ENCODE results near the gene TBX3. TPM values are rescaled to one million over a fixed set of nuclear protein-coding genes. Genes with fewer than 3 reads are reported as not detected.

Gene TBX3
- total and polyA plus RNA-seq, 2 experiments from 2014 or later = 63.7 to 87.5 TPM

DNA sequence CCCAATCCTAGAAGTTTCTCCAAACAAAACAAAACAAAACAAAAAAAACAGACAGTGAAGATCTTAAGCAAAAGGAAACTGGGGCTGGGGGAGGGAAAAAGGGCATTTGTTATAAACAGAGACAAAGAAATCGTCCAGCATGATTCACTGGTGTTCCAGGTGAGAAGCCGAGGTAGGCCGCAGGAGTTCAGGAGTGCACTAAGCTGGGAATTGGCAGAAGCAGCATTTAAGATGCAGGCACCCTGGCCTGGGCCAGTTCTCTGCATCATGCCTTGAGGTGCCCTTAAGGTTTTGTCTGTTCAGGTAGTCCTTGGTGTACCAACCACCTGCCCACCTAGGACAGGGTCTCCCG, 11.2 kb downstream of the TBX3 start:
- Histone ChIP-seq H3K9me3 (ENCODE audit: low read depth) (no peaks in the 10 kb centered on the region), H3K27me3 (peaks cover 20% of the 10 kb centered on the region), H3K4me3 (peak overlapping the region; percentile 2), H3K36me3 (peaks cover 24% of the 10 kb centered on the region), H3K4me1 (ENCODE audit: low read depth) (peaks cover 74% of the 10 kb centered on the region), H3K27ac (peak overlapping the region; percentile 62)
- DNase-seq (ENCODE audit: low read depth in 1 of 2, low spot score in 1 of 2) = no peak
- TF ChIP-seq CTCF (IDR thresholded peaks at IDR 0.05; ENCODE audit: low read depth, low read length) = no peak

DNA sequence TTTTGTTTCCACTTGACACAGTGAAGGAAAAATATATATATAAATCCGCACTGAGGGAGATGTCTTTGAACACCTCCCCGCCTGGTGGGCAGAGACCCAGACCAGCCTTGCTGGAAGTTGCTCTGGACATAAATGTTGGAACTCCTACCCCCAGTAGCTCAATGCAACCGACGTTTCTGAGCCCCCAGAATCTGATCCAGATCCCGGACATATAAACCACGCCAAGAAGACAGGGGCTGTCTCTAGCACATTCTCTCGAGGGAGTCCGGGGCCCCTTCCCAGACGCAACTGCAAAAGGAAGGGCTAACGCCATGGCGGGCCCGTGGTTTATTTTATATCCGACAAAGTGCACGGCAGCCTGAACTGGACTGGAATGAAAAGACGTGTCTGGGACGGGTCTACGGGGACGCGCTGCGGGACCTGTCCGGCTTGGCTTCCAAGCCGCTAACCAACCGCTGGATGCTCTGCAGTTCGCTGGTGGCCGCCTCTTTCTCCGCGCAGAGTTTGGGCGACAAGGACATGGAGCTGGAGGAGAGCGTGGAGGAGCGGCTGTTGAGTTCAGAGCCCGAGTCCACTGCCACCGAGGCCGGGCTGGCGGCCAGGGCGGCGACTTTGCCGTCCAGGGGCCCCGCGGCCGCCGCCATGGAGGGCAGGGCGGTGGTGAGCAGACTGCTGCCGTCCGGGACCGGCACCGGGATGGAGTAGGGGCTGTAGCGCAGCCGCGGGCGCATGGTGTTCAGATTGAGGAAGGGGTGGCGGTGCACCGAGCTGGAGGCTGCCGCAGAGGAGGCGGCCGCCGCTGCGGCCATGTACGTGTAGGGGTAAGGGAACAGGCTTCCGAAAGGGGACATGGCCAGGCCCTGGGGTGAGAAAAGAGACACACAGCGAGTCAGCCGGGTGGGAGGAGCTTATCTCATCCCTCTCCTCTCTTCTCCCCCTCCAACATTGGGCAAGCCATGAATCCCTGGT, 12.2 kb downstream of the TBX3 start:
- peaks cover 30% of the 10 kb centered on the region for H3K27me3 ChIP-seq
- peak overlapping the region; percentile 6 for H3K4me3 ChIP-seq
- TF ChIP-seq CTCF (IDR thresholded peaks at IDR 0.05; ENCODE audit: low read depth, low read length) = no peak
- H3K9me3 ChIP-seq (ENCODE audit: low read depth) = no peaks in the 10 kb centered on the region
- H3K4me1 ChIP-seq (ENCODE audit: low read depth) = peaks cover 71% of the 10 kb centered on the region
- H3K27ac ChIP-seq = peak overlapping the region; percentile 59
- H3K36me3 ChIP-seq = peaks cover 24% of the 10 kb centered on the region
- DNase-seq (ENCODE audit: low read depth in 1 of 2, low spot score in 1 of 2) = no peak

- Histone ChIP-seq H3K27ac (peak overlapping the region; percentile 61), H3K27me3 (peaks cover 37% of the 10 kb centered on the region), H3K36me3 (peaks cover 19% of the 10 kb centered on the region), H3K4me1 (ENCODE audit: low read depth) (peaks cover 64% of the 10 kb centered on the region), H3K9me3 (ENCODE audit: low read depth) (no peaks in the 10 kb centered on the region), H3K4me3 (no peak overlapping the region)
- no peak for TF ChIP-seq CTCF (IDR thresholded peaks at IDR 0.05; ENCODE audit: low read depth, low read length)
- no peak for DNase-seq (ENCODE audit: low read depth in 1 of 2, low spot score in 1 of 2)
Measured at GRCh38 chr12:114671066-114671442, 12.9 kb downstream of the TBX3 start.

DNA sequence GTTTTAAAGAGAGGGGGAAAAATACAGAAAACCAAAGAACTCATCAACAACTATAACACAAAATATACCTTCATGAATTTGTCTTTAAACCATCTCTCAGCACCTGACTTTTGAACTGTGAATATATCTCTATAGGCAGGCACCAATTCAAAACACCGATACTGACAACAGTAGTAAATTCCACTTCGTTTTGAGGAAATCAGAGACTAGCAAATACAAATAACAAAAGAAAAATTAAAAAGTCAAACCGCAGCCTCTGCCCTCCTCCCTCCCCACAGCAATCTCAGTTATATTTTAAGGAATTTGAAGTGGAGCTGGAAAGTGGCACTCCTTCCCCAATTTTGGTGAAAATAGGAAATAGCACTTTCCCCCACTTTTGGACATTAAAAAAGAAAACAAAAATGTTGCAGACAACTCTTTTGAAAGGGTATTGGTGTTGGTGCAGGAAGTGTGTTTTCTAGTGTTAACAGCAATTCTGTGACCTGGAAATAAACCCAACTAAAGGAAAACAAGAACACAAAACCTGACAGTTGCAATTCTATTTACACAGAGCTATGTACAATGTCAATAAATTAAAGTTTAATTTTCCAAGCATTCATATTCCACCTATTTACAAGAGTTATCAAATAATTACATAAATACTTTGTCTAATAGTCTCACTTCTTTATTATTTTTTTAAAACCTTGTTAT, 13.5 kb downstream of the TBX3 start:
- no peak for TF ChIP-seq CTCF (IDR thresholded peaks at IDR 0.05; ENCODE audit: low read depth, low read length)
- no peaks in the 10 kb centered on the region for H3K9me3 ChIP-seq (ENCODE audit: low read depth)

GRCh38 chr12:114669401-114670290, 14.3 kb downstream of the TBX3 start:
- peak overlapping the region; percentile 35 for H3K4me3 ChIP-seq
- peak in 1 of 2 donors; percentile 63 for DNase-seq (ENCODE audit: low read depth in 1 of 2, low spot score in 1 of 2)
- peaks cover 51% of the 10 kb centered on the region for H3K27me3 ChIP-seq

More for the DNA sequence above, 13.5 kb downstream of the TBX3 start:
- H3K36me3 ChIP-seq = peaks cover 18% of the 10 kb centered on the region
- no peak for DNase-seq (ENCODE audit: low read depth in 1 of 2, low spot score in 1 of 2)
- peak overlapping the region; percentile 35 for H3K4me3 ChIP-seq
- H3K27ac ChIP-seq = peak overlapping the region; percentile 61
- H3K27me3 ChIP-seq = peaks cover 43% of the 10 kb centered on the region
- peaks cover 65% of the 10 kb centered on the region for H3K4me1 ChIP-seq (ENCODE audit: low read depth)

More at GRCh38 chr12:114669401-114670290, 14.3 kb downstream of the TBX3 start:
- TF ChIP-seq CTCF (IDR thresholded peaks at IDR 0.05; ENCODE audit: low read depth, low read length) = no peak
- Histone ChIP-seq H3K27ac (peak overlapping the region; percentile 61), H3K36me3 (peaks cover 15% of the 10 kb centered on the region), H3K9me3 (ENCODE audit: low read depth) (no peaks in the 10 kb centered on the region), H3K4me1 (ENCODE audit: low read depth) (peaks cover 67% of the 10 kb centered on the region)
